ENCODE measurements around the gene FADS1. TPM values are rescaled to one million over a fixed set of nuclear protein-coding genes. Genes with fewer than 3 reads are reported as not detected.

The FADS1 gene
- total RNA-seq, 1 experiment from 2014 or later: 186 TPM

GRCh38 chr11:61820174-61820573, 3.4 kb upstream of the FADS1 start:
- intact Hi-C loops (cut with micrococcal nuclease; ENCODE audit: unreplicated experiment) (no loop called here), in situ Hi-C loops (cut with HindIII; ENCODE audit: low pct_unique_long_range_greater_than_20kb, low sequenced_read_pairs) (no loop called here)
- Histone ChIP-seq H3K36me3 (ENCODE audit: control insufficient read depth, insufficient read depth, low read length) (no peaks in the 10 kb centered on the region), H3K27me3 (ENCODE audit: control insufficient read depth, insufficient read depth, low read length) (no peaks in the 10 kb centered on the region), H3K27ac (ENCODE audit: low read length) (no peak overlapping the region), H3K4me1 (ENCODE audit: control insufficient read depth, insufficient read depth, low read length) (peaks cover 12% of the 10 kb centered on the region), H3K9me3 (ENCODE audit: control insufficient read depth, insufficient read depth, low read depth, low read length) (no peaks in the 10 kb centered on the region), H3K4me3 (ENCODE audit: low read depth in 2 of 2, low read length in 2 of 2) (no peak overlapping the region)
- POLR2A ChIA-PET: no interaction called here
- ATAC-seq: no peak
- TF ChIP-seq SIN3A (IDR thresholded peaks at IDR 0.05; ENCODE audit: borderline replicate concordance, insufficient read depth, low read depth, low read length): no peak
- no peak for TF ChIP-seq REST (IDR thresholded peaks at IDR 0.05; ENCODE audit: insufficient read depth in 1 of 2, low read depth in 2 of 2, low read length in 1 of 2)
- TF ChIP-seq CTCF (IDR thresholded peaks at IDR 0.05): no peak
- CTCF ChIA-PET: no interaction called here
- DNase-seq (ENCODE audit: low read depth, low spot score): no peak
- BruUV-seq (replicated peaks): no TSS peak

GRCh38 chr11:61817471-61818202, 834 bp upstream of the FADS1 start:
- intact Hi-C loops (cut with micrococcal nuclease; ENCODE audit: unreplicated experiment): no loop called here
- POLR2A ChIA-PET: no interaction called here
- no peak for TF ChIP-seq REST (IDR thresholded peaks at IDR 0.05; ENCODE audit: insufficient read depth in 1 of 2, low read depth in 2 of 2, low read length in 1 of 2)
- no peak for TF ChIP-seq TCF7L2 (IDR thresholded peaks at IDR 0.05; ENCODE audit: low read depth, low read length)
- no peak for TF ChIP-seq SIN3A (IDR thresholded peaks at IDR 0.05; ENCODE audit: borderline replicate concordance, insufficient read depth, low read depth, low read length)
- TF ChIP-seq POLR2AphosphoS5 (IDR thresholded peaks at IDR 0.05; ENCODE audit: low read depth, low read length): no peak
- no peak for TF ChIP-seq CTCF (IDR thresholded peaks at IDR 0.05)
- Histone ChIP-seq H3K9me3 (ENCODE audit: control insufficient read depth, insufficient read depth, low read depth, low read length) (no peaks in the 10 kb centered on the region), H3K4me3 (ENCODE audit: low read depth in 2 of 2, low read length in 2 of 2) (peak overlapping the region; percentile 69 to 91), H3K27me3 (ENCODE audit: control insufficient read depth, insufficient read depth, low read length) (no peaks in the 10 kb centered on the region), H3K36me3 (ENCODE audit: control insufficient read depth, insufficient read depth, low read length) (peaks cover 1% of the 10 kb centered on the region; the same call in 1 of the 2 replicates), H3K27ac (ENCODE audit: low read length) (peak overlapping the region; percentile 95), H3K4me1 (ENCODE audit: control insufficient read depth, insufficient read depth, low read length) (peaks cover 17% of the 10 kb centered on the region)
- DNase-seq (ENCODE audit: low read depth, low spot score) (no peak), ATAC-seq (no peak)
- CTCF ChIA-PET: no interaction called here
- no TSS peak for BruUV-seq (replicated peaks)
- in situ Hi-C loops (cut with HindIII; ENCODE audit: low pct_unique_long_range_greater_than_20kb, low sequenced_read_pairs): no loop called here
